ENCODE results near the gene SLC16A14. TPM values are rescaled to one million over a fixed set of nuclear protein-coding genes. Genes with fewer than 3 reads are reported as not detected.

The SLC16A14 gene
- total RNA-seq, 1 donor from 2014 or later, result 9.7 TPM

DNA sequence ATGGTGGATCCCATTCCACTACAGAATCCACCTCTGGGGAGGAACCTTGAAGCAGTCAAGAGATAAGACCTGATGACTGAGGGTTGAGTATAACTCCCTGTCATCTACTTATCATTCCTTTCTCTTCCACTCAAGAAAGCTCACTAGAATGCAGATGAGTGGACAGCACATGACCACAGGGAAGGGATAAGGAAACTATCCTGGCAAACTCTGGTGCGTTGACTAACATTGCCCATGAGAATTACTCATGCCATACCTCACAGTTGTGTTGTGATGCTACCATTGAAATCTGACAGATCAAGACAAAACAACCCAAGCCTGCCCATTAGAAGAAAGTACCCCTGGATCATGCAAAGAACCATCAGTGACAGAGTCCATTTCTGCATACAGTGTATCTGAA lies 26.5 kb downstream of the SLC16A14 start:
- Mint-ChIP-seq H3K36me3 (peaks cover 19% of the 10 kb centered on the region), H3K9me3 (peaks cover 3% of the 10 kb centered on the region), H3K27ac (no peak overlapping the region), H3K4me1 (no peaks in the 10 kb centered on the region), H3K4me3 (no peak overlapping the region), H3K27me3 (ENCODE audit: low read depth) (no peaks in the 10 kb centered on the region)
- TF ChIP-seq, protein P1, sequence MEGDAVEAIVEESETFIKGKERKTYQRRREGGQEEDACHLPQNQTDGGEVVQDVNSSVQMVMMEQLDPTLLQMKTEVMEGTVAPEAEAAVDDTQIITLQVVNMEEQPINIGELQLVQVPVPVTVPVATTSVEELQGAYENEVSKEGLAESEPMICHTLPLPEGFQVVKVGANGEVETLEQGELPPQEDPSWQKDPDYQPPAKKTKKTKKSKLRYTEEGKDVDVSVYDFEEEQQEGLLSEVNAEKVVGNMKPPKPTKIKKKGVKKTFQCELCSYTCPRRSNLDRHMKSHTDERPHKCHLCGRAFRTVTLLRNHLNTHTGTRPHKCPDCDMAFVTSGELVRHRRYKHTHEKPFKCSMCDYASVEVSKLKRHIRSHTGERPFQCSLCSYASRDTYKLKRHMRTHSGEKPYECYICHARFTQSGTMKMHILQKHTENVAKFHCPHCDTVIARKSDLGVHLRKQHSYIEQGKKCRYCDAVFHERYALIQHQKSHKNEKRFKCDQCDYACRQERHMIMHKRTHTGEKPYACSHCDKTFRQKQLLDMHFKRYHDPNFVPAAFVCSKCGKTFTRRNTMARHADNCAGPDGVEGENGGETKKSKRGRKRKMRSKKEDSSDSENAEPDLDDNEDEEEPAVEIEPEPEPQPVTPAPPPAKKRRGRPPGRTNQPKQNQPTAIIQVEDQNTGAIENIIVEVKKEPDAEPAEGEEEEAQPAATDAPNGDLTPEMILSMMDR (IDR thresholded peaks at IDR 0.05; ENCODE audit: unreplicated experiment), result no peak
- DNase-seq (ENCODE audit: low spot score in 2 of 2, unreplicated experiment in 2 of 2), result no peak

DNA sequence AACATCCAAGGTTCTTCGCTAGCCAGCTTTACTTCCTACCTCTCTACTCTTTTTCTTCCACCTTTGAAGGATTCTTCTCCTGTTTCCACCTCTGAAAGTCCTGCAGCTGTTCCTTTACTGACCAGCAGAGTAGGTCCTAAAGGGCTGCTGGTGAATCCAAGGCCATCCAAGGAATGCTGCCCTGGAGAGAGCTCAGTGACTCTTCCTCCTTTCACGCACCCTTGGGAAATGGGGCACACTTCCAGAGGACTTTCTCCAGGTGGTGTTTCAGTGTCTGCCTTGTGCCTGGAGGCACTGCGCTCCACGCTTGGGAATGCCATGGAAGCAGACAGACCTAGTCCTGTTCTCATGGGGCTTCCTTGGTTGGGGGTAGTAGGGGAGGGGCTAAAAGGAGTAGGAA lies 45.4 kb downstream of the SLC16A14 start:
- Mint-ChIP-seq H3K36me3 (no peaks in the 10 kb centered on the region), H3K4me3 (no peak overlapping the region), H3K4me1 (no peaks in the 10 kb centered on the region), H3K9me3 (peaks cover under 1% of the 10 kb centered on the region), H3K27ac (no peak overlapping the region), H3K27me3 (ENCODE audit: low read depth) (no peaks in the 10 kb centered on the region)
- DNase-seq (ENCODE audit: low spot score in 2 of 2, unreplicated experiment in 2 of 2), result no peak
- TF ChIP-seq, protein P1 (IDR thresholded peaks at IDR 0.05; ENCODE audit: unreplicated experiment), result no peak

GRCh38 chr2:230019742-230020141 lies 49.0 kb downstream of the SLC16A14 start:
- no peak for DNase-seq (ENCODE audit: low spot score in 2 of 2, unreplicated experiment in 2 of 2)
- Mint-ChIP-seq H3K4me3 (no peak overlapping the region), H3K27me3 (ENCODE audit: low read depth) (no peaks in the 10 kb centered on the region), H3K27ac (no peak overlapping the region), H3K9me3 (peaks cover 17% of the 10 kb centered on the region), H3K36me3 (peaks cover 6% of the 10 kb centered on the region), H3K4me1 (no peaks in the 10 kb centered on the region)
- TF ChIP-seq, protein P1 (IDR thresholded peaks at IDR 0.05; ENCODE audit: unreplicated experiment), result no peak

DNA sequence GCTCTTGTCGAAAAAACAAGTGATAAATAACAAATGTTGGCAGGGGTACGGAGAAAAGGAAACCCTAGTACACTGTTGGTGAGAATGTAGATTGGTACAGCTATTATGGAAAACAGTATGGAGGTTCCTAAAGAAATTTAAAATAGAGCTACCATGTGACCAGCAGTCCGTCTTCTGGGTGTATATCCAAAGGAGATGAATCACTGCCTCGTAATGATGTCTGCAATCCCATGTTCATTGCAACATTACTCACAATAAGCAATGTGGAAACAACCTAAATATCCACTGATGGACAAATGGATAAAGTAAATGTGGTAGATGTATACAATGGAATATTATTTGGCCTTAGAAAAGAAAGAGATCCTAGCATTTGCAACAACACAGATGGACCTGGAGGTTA lies 50.6 kb downstream of the SLC16A14 start:
- H3K27ac Mint-ChIP-seq, result no peak overlapping the region
- peaks cover 17% of the 10 kb centered on the region for H3K9me3 Mint-ChIP-seq
- no peak for DNase-seq (ENCODE audit: low spot score in 2 of 2, unreplicated experiment in 2 of 2)
- H3K27me3 Mint-ChIP-seq (ENCODE audit: low read depth), result no peaks in the 10 kb centered on the region
- no peak overlapping the region for H3K4me3 Mint-ChIP-seq
- TF ChIP-seq, protein P1 (IDR thresholded peaks at IDR 0.05; ENCODE audit: unreplicated experiment), result no peak
- peaks cover 6% of the 10 kb centered on the region for H3K36me3 Mint-ChIP-seq
- no peaks in the 10 kb centered on the region for H3K4me1 Mint-ChIP-seq

GRCh38 chr2:230016844-230017243 lies 51.9 kb downstream of the SLC16A14 start:
- Mint-ChIP-seq H3K27me3 (ENCODE audit: low read depth) (no peaks in the 10 kb centered on the region), H3K4me3 (no peak overlapping the region), H3K4me1 (no peaks in the 10 kb centered on the region), H3K27ac (no peak overlapping the region), H3K9me3 (peaks cover 17% of the 10 kb centered on the region), H3K36me3 (peaks cover 6% of the 10 kb centered on the region)
- no peak for DNase-seq (ENCODE audit: low spot score in 2 of 2, unreplicated experiment in 2 of 2)
- TF ChIP-seq, protein P1 (IDR thresholded peaks at IDR 0.05; ENCODE audit: unreplicated experiment), result no peak
